Mesenteric fat pad (tissue), 1 donor: ENCODE results near the gene APIP. TPM values are rescaled to one million over a fixed set of nuclear protein-coding genes. Genes with fewer than 3 reads are reported as not detected.

Experiments used
- DNase-seq: peaks from one replicate; pipeline ENCODE4 v3.0.0-alpha.2; 2020; ENCODE audit warnings: low spot score
- long read RNA-seq: library from polyadenylated mRNA; unstranded; transcript quantifications from one replicate; pipeline ENCODE4 v2.0.0, GENCODE V29; 2020
- total RNA-seq: library from RNA; stranded (reverse); fragmentation: NEBNext Ultra II Directional; extraction: Animal tissue kit (Norgen Biotek cat#: 25700); gene quantifications from one replicate; pipeline ENCODE4 v1.2.1, GENCODE V29; 2021
- donor health status: DM: yes; HTN: yes; CAD: no.

Gene APIP
- 56.4 TPM for total RNA-seq
- long read RNA-seq, transcript APIP-201 (7 exons, 1,366 nt), result major isoform, 57 of 77 reads
- long read RNA-seq, transcript APIP-202 (6 exons, 1,042 nt), result minor isoform, 13 of 77 reads
- long read RNA-seq, partial matches to known transcripts, result 2 of 77 reads
- long read RNA-seq, other reads (novel, unspliced or antisense), result 5 of 77 reads

- peak; percentile 99 for DNase-seq
These were observed at the start of gene APIP, which contains the start of gene PDHX for GRCh38 chr11:34916015-34916842. APIP (minus strand) TSS chr11:34916379; CDS start chr11:34916284, 95 bp downstream. PDHX (plus strand) TSS chr11:34916618; CDS start chr11:34916656, 38 bp downstream.

GRCh38 chr11:34964610-34965331 is 48.6 kb upstream of the APIP start:
- DNase-seq, result no peak

GRCh38 chr11:34963351-34963750 is 47.2 kb upstream of the APIP start:
- DNase-seq, result no peak

GRCh38 chr11:34962034-34962433 is 45.9 kb upstream of the APIP start:
- no peak for DNase-seq

GRCh38 chr11:34960277-34960676 is 44.1 kb upstream of the APIP start:
- DNase-seq, result no peak

- no peak for DNase-seq
These were observed 43.6 kb upstream of the APIP start for GRCh38 chr11:34959770-34960169.

- DNase-seq, result no peak
These were observed 41.4 kb upstream of the APIP start for GRCh38 chr11:34957606-34958005.

GRCh38 chr11:34957206-34957605 is 41.0 kb upstream of the APIP start:
- DNase-seq, result no peak

GRCh38 chr11:34953955-34954354 is 37.8 kb upstream of the APIP start:
- DNase-seq, result no peak

GRCh38 chr11:34948696-34949095 is 32.5 kb upstream of the APIP start:
- no peak for DNase-seq

GRCh38 chr11:34944692-34945091 is 28.5 kb upstream of the APIP start:
- DNase-seq, result no peak

- no peak for DNase-seq
These were observed 25.5 kb upstream of the APIP start for GRCh38 chr11:34941688-34942087.

- no peak for DNase-seq
These were observed 24.0 kb upstream of the APIP start for GRCh38 chr11:34940026-34940677.

- no peak for DNase-seq
These were observed 22.4 kb upstream of the APIP start for GRCh38 chr11:34938611-34939010.

GRCh38 chr11:34936945-34937629 is 20.9 kb upstream of the APIP start:
- no peak for DNase-seq

GRCh38 chr11:34929794-34930763 is 13.9 kb upstream of the APIP start:
- no peak for DNase-seq

GRCh38 chr11:34928960-34929680 is 12.9 kb upstream of the APIP start:
- no peak for DNase-seq

- DNase-seq, result no peak
These were observed 12.2 kb upstream of the APIP start for GRCh38 chr11:34928268-34928959.

GRCh38 chr11:34926831-34927132 is 10.6 kb upstream of the APIP start:
- no peak for DNase-seq
